ENCODE measurements around the gene TMEM163.
"Not testable (repeated sequence)": the region's sequence is repeated elsewhere in the genome, so short reads cannot be mapped to it uniquely, and the experiment has no call there.

The TMEM163 gene

DNA sequence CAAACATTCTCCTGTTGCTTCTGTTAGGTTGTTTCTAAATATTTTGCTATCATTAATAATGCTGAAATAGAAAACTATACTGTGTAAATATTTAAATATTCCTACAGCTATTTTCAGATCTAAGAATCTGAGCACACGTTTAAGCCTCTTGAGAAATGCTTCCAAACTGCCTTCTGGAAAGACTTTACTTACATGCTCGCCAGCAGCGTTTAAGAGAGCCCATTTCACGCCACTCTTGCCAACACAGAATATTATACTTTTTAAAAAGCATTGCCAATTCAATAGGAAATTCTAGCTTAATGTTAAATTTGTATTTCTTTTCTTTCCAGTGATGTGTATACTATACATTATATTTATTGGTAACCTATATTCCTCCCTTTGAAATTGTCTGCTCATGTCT is 92.0 kb downstream of the TMEM163 start:
- no peak for DNase-seq (ENCODE audit: low read depth)
- H3K4me3 ChIP-seq (ENCODE audit: low read depth, low read length), result no peak overlapping the region
- TF ChIP-seq, protein P1, sequence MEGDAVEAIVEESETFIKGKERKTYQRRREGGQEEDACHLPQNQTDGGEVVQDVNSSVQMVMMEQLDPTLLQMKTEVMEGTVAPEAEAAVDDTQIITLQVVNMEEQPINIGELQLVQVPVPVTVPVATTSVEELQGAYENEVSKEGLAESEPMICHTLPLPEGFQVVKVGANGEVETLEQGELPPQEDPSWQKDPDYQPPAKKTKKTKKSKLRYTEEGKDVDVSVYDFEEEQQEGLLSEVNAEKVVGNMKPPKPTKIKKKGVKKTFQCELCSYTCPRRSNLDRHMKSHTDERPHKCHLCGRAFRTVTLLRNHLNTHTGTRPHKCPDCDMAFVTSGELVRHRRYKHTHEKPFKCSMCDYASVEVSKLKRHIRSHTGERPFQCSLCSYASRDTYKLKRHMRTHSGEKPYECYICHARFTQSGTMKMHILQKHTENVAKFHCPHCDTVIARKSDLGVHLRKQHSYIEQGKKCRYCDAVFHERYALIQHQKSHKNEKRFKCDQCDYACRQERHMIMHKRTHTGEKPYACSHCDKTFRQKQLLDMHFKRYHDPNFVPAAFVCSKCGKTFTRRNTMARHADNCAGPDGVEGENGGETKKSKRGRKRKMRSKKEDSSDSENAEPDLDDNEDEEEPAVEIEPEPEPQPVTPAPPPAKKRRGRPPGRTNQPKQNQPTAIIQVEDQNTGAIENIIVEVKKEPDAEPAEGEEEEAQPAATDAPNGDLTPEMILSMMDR (IDR thresholded peaks at IDR 0.05; ENCODE audit: low read depth, low read length, missing control alignments), result no peak

GRCh38 chr2:134625311-134625710 is 93.5 kb downstream of the TMEM163 start:
- no peak overlapping the region for H3K4me3 ChIP-seq (ENCODE audit: low read depth, low read length)
- TF ChIP-seq, protein P1 (IDR thresholded peaks at IDR 0.05; ENCODE audit: low read depth, low read length, missing control alignments), result no peak
- DNase-seq (ENCODE audit: low read depth), result no peak

DNA sequence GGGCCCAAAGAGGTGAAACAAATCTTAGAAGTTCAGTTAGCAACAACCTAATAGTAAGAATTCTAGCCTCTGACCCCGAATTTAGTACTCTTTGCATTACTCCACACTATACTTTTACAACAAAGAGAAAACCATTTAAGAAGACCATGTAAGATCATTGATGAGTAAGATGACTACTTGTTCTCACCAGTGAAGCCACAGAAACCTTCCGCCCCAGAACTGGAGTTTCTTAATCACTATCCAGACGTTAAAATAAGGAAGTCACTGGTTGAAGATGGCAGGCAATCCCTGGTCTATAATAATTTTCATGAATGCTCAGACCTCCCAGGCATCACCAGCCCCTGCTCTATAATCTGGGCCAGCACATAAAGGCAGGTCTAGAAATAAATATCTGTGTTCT is 95.0 kb downstream of the TMEM163 start:
- TF ChIP-seq, protein P1 (IDR thresholded peaks at IDR 0.05; ENCODE audit: low read depth, low read length, missing control alignments), result no peak
- H3K4me3 ChIP-seq (ENCODE audit: low read depth, low read length), result no peak overlapping the region
- DNase-seq (ENCODE audit: low read depth), result peak; percentile 80

GRCh38 chr2:134623046-134623445 is 95.8 kb downstream of the TMEM163 start:
- no peak overlapping the region for H3K4me3 ChIP-seq (ENCODE audit: low read depth, low read length)
- DNase-seq (ENCODE audit: low read depth), result peak; percentile 13
- TF ChIP-seq, protein P1 (IDR thresholded peaks at IDR 0.05; ENCODE audit: low read depth, low read length, missing control alignments), result no peak

GRCh38 chr2:134621939-134622705 is 96.7 kb downstream of the TMEM163 start:
- TF ChIP-seq, protein P1 (IDR thresholded peaks at IDR 0.05; ENCODE audit: low read depth, low read length, missing control alignments), result no peak
- no peak for DNase-seq (ENCODE audit: low read depth)
- H3K4me3 ChIP-seq (ENCODE audit: low read depth, low read length), result no peak overlapping the region

- TF ChIP-seq, protein P1 (IDR thresholded peaks at IDR 0.05; ENCODE audit: low read depth, low read length, missing control alignments), result no peak
Observed at GRCh38 chr2:134619250-134619649, 99.5 kb downstream of the TMEM163 start.

GRCh38 chr2:134615480-134615879 is 103.3 kb downstream of the TMEM163 start:
- not testable (repeated sequence) for DNase-seq (ENCODE audit: low read depth); H3K4me3 ChIP-seq (ENCODE audit: low read depth, low read length)

More at GRCh38 chr2:134619250-134619649, 99.5 kb downstream of the TMEM163 start:
- DNase-seq (ENCODE audit: low read depth), result no peak
- H3K4me3 ChIP-seq (ENCODE audit: low read depth, low read length), result no peak overlapping the region

Measured in GM12864 (cell line).